GM06990 (cell line): Measurements from ENCODE around the gene PLXNB2.

ENCODE experiments used
- DNase-seq: peaks from one replicate; pipeline ENCODE4 v3.0.0-alpha.2; 2011; ENCODE audit not compliant: insufficient read length; ENCODE audit errors: extremely low read depth
- H3K27me3 ChIP-seq: replicated peaks from 2 replicates; pipeline ENCODE4 v1.6.0; 2011; ENCODE audit warnings: low read length; ENCODE audit not compliant: control insufficient read depth, insufficient read depth
- H3K36me3 ChIP-seq: 2 replicates; pipeline ENCODE4 v1.5.1; 2011; ENCODE audit warnings: low read length; ENCODE audit not compliant: control insufficient read depth, insufficient read depth
- H3K4me3 ChIP-seq: replicated peaks from 2 replicates; pipeline ENCODE4 v1.5.1; 2011; ENCODE audit warnings: low read depth, mild to moderate bottlenecking, control low read depth, low read length
- CTCF ChIP-seq: IDR thresholded peaks from 2 replicates; pipeline ENCODE4 v1.5.1; 2011; ENCODE audit warnings: low read length, control low read depth, mild to moderate bottlenecking, inconsistent platforms; ENCODE audit not compliant: insufficient read depth, poor library complexity, severe bottlenecking

The PLXNB2 gene

GRCh38 chr22:50314455-50315288, 7.2 kb upstream of the PLXNB2 start:
- TF ChIP-seq CTCF, result no peak
- Histone ChIP-seq H3K27me3 (no peaks in the 10 kb centered on the region), H3K36me3 (peaks cover 2% of the 10 kb centered on the region), H3K4me3 (peak overlapping the region; percentile 61)
- peak; percentile 95 for DNase-seq

- no peak for TF ChIP-seq CTCF
- Histone ChIP-seq H3K36me3 (peaks cover 2% of the 10 kb centered on the region), H3K4me3 (peak overlapping the region; percentile 61), H3K27me3 (no peaks in the 10 kb centered on the region)
- no peak for DNase-seq
These were observed 6.6 kb upstream of the PLXNB2 start for GRCh38 chr22:50314081-50314454.

DNA sequence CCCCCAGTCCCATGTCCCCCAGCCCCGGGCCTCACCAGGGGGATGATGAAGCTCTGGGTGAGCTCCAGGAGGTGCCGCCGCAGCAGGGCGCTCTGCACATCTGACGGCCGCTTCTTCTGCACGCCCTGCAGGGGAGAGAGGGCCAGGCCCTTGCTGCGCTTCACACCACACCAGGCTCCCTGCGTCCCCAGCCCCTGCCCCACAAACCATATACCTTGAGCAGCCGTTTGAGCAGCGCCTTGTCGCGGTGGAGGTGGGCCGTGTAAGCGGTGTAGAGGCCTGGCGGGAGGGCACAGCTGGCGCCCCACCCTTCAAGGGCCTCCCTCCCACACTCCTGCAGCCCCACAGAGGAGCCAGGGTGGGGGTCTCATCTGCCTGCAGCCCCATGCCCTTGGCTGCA, 6.2 kb upstream of the PLXNB2 start:
- peak overlapping the region; percentile 61 for H3K4me3 ChIP-seq
- DNase-seq, result no peak
- no peaks in the 10 kb centered on the region for H3K27me3 ChIP-seq
- peaks cover 2% of the 10 kb centered on the region for H3K36me3 ChIP-seq
- no peak for TF ChIP-seq CTCF

- Histone ChIP-seq H3K27me3 (no peaks in the 10 kb centered on the region), H3K36me3 (peaks cover 2% of the 10 kb centered on the region), H3K4me3 (peak overlapping the region; percentile 27)
- peak; percentile 5 for DNase-seq
- no peak for TF ChIP-seq CTCF
These were observed 5.6 kb upstream of the PLXNB2 start for GRCh38 chr22:50313021-50313420.

DNA sequence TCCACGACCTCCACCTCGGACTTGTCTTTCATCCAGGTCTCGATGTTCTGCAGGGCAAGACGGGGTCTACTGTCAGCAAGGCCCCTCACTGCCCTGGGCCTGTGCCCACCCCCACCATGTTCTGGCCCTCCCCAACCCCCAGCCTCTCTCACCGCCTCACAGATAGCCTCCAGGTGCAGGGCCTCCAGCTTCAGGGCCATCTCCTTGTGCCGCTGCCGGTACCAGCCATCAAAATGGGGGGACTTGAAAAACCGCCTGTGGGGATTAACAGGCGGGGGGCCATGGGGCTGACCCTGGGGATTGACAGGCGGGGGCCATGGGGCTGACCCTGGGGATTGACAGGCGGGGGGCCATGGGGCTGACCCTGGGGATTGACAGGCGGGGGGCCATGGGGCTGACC, 4.9 kb upstream of the PLXNB2 start:
- no peak for TF ChIP-seq CTCF
- no peaks in the 10 kb centered on the region for H3K27me3 ChIP-seq
- H3K36me3 ChIP-seq, result peaks cover 2% of the 10 kb centered on the region
- no peak overlapping the region for H3K4me3 ChIP-seq
- no peak for DNase-seq
